GM12872 (cell line): ENCODE results near the gene SHC1.

Experiments used
- TF ChIP-seq, protein P1 (sequence below): IDR thresholded peaks from 3 replicates; pipeline ENCODE4 v1.5.1; 2011; ENCODE audit warnings: low read depth, mild to moderate bottlenecking, low read length, moderate library complexity; ENCODE audit not compliant: insufficient read depth

Gene SHC1

DNA sequence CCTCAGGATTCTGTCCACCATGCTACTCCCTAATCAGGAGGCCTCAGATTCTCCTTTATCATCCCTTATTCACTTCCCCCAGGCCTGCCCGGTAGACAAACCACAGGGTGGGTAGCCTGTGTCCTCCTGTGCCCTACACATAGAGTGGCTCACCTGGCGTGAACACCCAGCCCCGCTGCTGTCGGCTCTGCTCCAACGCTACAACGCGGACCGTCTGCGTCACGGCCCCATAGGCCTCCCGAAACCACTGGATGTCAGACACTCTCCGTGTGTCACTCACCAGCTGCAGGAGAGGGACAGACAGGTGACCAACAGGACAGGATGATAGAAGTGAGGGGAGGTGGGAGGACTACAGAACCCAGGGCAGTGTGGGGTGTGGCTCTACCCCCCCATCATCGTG is 44.3 kb downstream of the SHC1 start:
- TF ChIP-seq, protein P1, sequence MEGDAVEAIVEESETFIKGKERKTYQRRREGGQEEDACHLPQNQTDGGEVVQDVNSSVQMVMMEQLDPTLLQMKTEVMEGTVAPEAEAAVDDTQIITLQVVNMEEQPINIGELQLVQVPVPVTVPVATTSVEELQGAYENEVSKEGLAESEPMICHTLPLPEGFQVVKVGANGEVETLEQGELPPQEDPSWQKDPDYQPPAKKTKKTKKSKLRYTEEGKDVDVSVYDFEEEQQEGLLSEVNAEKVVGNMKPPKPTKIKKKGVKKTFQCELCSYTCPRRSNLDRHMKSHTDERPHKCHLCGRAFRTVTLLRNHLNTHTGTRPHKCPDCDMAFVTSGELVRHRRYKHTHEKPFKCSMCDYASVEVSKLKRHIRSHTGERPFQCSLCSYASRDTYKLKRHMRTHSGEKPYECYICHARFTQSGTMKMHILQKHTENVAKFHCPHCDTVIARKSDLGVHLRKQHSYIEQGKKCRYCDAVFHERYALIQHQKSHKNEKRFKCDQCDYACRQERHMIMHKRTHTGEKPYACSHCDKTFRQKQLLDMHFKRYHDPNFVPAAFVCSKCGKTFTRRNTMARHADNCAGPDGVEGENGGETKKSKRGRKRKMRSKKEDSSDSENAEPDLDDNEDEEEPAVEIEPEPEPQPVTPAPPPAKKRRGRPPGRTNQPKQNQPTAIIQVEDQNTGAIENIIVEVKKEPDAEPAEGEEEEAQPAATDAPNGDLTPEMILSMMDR: no peak

DNA sequence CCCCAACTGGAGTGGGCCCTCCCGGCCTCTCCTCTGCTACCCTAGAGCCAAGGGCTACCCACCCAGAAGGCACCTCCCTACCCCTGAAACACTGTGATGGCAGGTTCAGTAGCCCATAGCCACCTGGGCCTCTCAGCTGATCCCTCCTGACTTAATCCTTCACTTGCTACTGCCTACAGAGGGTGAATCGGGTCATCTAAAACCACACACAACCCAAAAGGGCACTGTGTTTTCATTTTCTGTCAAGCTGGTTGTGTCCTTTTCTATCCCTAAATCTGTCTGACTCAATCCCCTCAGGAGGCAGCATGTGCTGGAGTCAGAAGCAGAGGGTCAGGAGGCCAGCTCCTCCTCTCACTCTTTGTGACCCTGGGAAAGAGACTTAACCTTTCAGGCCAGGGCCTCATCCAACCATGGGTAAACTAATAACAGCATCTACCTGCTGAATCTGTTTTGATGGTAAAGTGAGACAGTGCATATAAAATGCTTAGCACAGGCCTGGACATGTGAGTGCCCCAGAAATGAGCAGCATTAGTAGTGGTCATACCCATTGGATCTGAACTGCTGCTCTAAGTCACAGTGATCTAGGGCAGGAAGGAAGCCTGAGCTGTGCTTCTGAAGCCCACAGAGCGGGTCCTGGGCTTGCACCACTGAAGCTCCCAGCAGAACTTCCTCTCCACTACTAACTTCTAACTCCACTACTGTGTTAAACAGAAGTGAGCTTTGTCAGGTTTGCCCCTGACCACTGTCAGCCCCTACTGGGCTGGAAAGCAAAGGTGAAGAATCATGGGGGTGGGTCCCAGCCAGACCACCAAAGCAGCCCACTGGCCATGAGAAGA is 45.0 kb downstream of the SHC1 start:
- TF ChIP-seq, protein P1: no peak

DNA sequence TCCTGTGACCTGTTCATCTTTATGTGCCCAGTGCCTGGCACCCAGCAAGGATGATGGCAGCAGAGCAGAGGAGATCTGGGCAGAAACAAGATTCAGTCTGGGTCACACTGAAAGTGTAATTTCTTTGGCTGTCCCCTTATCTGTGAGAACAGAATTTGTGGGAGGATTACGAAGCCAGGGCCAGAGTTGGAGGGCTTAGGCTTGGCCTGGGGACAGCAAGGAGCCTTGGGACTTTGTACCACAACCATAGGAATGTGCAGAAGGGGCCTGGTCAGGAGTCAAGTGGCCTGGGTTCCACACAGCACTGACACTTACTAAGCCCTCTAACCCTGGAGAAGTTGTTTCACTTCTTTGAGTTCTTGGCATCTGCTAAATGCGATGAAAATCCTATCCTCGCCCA is 46.9 kb downstream of the SHC1 start:
- TF ChIP-seq, protein P1: no peak

DNA sequence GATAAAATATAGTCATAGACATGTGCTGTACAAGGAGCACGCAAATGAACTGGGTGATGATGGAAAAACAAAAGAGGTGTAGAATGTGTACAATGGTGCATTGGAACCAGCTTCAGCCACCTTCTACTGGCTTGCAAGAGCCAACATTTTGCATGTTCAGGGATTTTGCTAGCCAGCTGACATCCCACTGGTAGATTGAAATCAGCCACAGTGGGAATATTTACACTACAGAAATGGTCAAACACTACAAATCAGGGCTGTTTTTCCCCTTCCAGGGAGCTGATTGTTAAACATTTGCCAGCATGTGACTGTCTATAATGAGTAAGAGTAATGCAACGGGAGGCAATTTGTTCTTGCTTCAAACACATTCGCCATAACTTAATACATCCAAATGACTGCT is 57.3 kb downstream of the SHC1 start:
- TF ChIP-seq, protein P1: no peak

DNA sequence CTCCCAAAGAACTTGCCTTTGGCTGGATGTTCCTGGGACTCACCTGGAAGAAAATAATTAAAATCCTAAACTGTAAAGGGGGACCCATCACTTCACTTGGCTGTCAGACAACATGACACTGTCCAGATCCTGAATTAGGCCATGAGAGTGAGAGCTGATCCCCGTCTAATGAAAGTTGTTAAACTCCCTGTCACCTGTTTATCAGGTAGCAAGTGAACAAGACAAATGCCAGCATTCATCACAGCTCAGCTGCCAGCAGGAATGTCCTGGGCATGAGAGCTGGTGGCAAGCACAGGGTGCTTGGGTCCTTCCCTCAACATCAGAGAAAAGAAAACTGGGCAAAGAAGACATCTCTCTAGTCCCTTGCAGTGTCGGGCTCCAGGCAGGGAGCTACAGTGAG is 57.8 kb downstream of the SHC1 start:
- TF ChIP-seq, protein P1: no peak
